BLaER1 treated with 17β-estradiol and CSF1 and Interleukin-3, amounts not matched to agents 10 nM and 100 nM (cell line): ENCODE results near the gene VAC14.

Experiments used
- H3K27ac ChIP-seq, 11 experiments: shearing (Covaris generic); formaldehyde crosslinking; 2 replicates each; pipeline ENCODE4 v1.8.1; 2022
- H3K27me3 ChIP-seq, 11 experiments: shearing (Covaris generic); formaldehyde crosslinking; 2 replicates each; pipeline ENCODE4 v1.8.1; 2022
- H3K36me3 ChIP-seq, 11 experiments: shearing (Covaris generic); formaldehyde crosslinking; 2 replicates each; pipeline ENCODE4 v1.8.1; 2022
- H3K4me1 ChIP-seq, 10 experiments: shearing (Covaris generic); formaldehyde crosslinking; 2 replicates each; pipeline ENCODE4 v1.8.1; 2022
- H3K4me2 ChIP-seq, 11 experiments: shearing (Covaris generic); formaldehyde crosslinking; 2 replicates each; pipeline ENCODE4 v1.8.1; 2022
- H3K4me3 ChIP-seq, 10 experiments: shearing (Covaris generic); formaldehyde crosslinking; 2 replicates each; pipeline ENCODE4 v1.8.1; 2022
- H3K9ac ChIP-seq, 11 experiments: shearing (Covaris generic); formaldehyde crosslinking; 2 replicates each; pipeline ENCODE4 v1.8.1; 2022
- H3K9me3 ChIP-seq, 11 experiments: shearing (Covaris generic); formaldehyde crosslinking; replicated peaks in 1 of 11; 2 replicates each; pipeline ENCODE4 v1.8.1; 2022
- H4K20me1 ChIP-seq, 11 experiments: shearing (Covaris generic); formaldehyde crosslinking; 2 replicates each; pipeline ENCODE4 v1.8.1; 2022
- Cebpa-rat ChIP-seq, 11 experiments: shearing (Covaris generic); IDR thresholded peaks; 2 replicates each; pipeline ENCODE4 v1.8.1; 2022

Gene VAC14

GRCh38 chr16:70782237-70782636, 18.7 kb downstream of the VAC14 start:
- H3K9me3 ChIP-seq, result peaks cover 0 to 28% (median 6%) of the 10 kb centered on the region in 11 experiments; a peak in 12 of 22 replicates
- H3K4me3 ChIP-seq, result no peak overlapping the region
- no peak for TF ChIP-seq Cebpa-rat (IDR thresholded peaks at IDR 0.05)
- H3K9ac ChIP-seq, result no peak overlapping the region
- H3K36me3 ChIP-seq, result peaks cover 95 to 100% (median 100%) of the 10 kb centered on the region in 11 experiments
- H3K4me2 ChIP-seq, result no peak overlapping the region
- H3K27me3 ChIP-seq, result no peaks in the 10 kb centered on the region
- no peak overlapping the region for H3K27ac ChIP-seq
- H3K4me1 ChIP-seq, result peaks cover 0 to 42% (median 9%) of the 10 kb centered on the region in 10 experiments; a peak in 11 of 20 replicates
- H4K20me1 ChIP-seq, result peaks cover 10 to 69% (median 23%) of the 10 kb centered on the region in 11 experiments; a peak in 20 of 22 replicates

GRCh38 chr16:70781800-70782199, 19.2 kb downstream of the VAC14 start:
- peaks cover 93 to 100% (median 99%) of the 10 kb centered on the region in 11 experiments for H3K36me3 ChIP-seq

GRCh38 chr16:70780546-70780945, 20.4 kb downstream of the VAC14 start:
- H4K20me1 ChIP-seq, result peaks cover under 1 to 67% (median 6%) of the 10 kb centered on the region in 11 experiments; a peak in 15 of 22 replicates
- H3K27ac ChIP-seq, result no peak overlapping the region
- peaks cover 0 to 25% (median 6%) of the 10 kb centered on the region in 10 experiments; a peak in 10 of 20 replicates for H3K4me1 ChIP-seq
- H3K9me3 ChIP-seq, result peaks cover 0 to 28% (median 6%) of the 10 kb centered on the region in 11 experiments; a peak in 12 of 22 replicates
- H3K36me3 ChIP-seq, result peaks cover 88 to 100% (median 98%) of the 10 kb centered on the region in 11 experiments
- no peak overlapping the region for H3K4me3 ChIP-seq
- H3K9ac ChIP-seq, result no peak overlapping the region
- H3K4me2 ChIP-seq, result no peak overlapping the region
- no peak for TF ChIP-seq Cebpa-rat (IDR thresholded peaks at IDR 0.05)
- H3K27me3 ChIP-seq, result no peaks in the 10 kb centered on the region

More at GRCh38 chr16:70781800-70782199, 19.2 kb downstream of the VAC14 start:
- no peak overlapping the region for H3K4me3 ChIP-seq
- peaks cover 0 to 38% (median 9%) of the 10 kb centered on the region in 10 experiments; a peak in 11 of 20 replicates for H3K4me1 ChIP-seq
- H3K4me2 ChIP-seq, result no peak overlapping the region
- H4K20me1 ChIP-seq, result peaks cover 7 to 69% (median 19%) of the 10 kb centered on the region in 11 experiments; a peak in 20 of 22 replicates
- no peak overlapping the region for H3K27ac ChIP-seq
- H3K27me3 ChIP-seq, result no peaks in the 10 kb centered on the region
- TF ChIP-seq Cebpa-rat (IDR thresholded peaks at IDR 0.05), result no peak
- H3K9me3 ChIP-seq, result peaks cover 0 to 28% (median 6%) of the 10 kb centered on the region in 11 experiments; a peak in 12 of 22 replicates
- H3K9ac ChIP-seq, result no peak overlapping the region

GRCh38 chr16:70779361-70779760, 21.6 kb downstream of the VAC14 start:
- Histone ChIP-seq H3K36me3 (peaks cover 85 to 99% (median 92%) of the 10 kb centered on the region in 11 experiments), H3K27me3 (no peaks in the 10 kb centered on the region), H3K4me1 (peaks cover 0 to 14% (median 0%) of the 10 kb centered on the region in 10 experiments; a peak in 4 of 20 replicates), H4K20me1 (peaks cover 0 to 65% (median 0%) of the 10 kb centered on the region in 11 experiments; a peak in 7 of 22 replicates), H3K9ac (no peak overlapping the region), H3K27ac (no peak overlapping the region), H3K4me3 (no peak overlapping the region), H3K4me2 (no peak overlapping the region), H3K9me3 (peaks cover 0 to 28% (median 6%) of the 10 kb centered on the region in 11 experiments; a peak in 12 of 22 replicates)
- no peak for TF ChIP-seq Cebpa-rat (IDR thresholded peaks at IDR 0.05)

GRCh38 chr16:70778901-70779309, 22.1 kb downstream of the VAC14 start:
- H3K4me3 ChIP-seq, result no peak overlapping the region
- TF ChIP-seq Cebpa-rat (IDR thresholded peaks at IDR 0.05), result no peak
- H3K9me3 ChIP-seq, result peaks cover 0 to 28% (median 6%) of the 10 kb centered on the region in 11 experiments; a peak in 12 of 22 replicates
- H3K36me3 ChIP-seq, result peaks cover 84 to 99% (median 92%) of the 10 kb centered on the region in 11 experiments
- no peaks in the 10 kb centered on the region for H3K27me3 ChIP-seq
- peaks cover 0 to 9% (median 0%) of the 10 kb centered on the region in 10 experiments; a peak in 2 of 20 replicates for H3K4me1 ChIP-seq
- H4K20me1 ChIP-seq, result peaks cover 0 to 67% (median 0%) of the 10 kb centered on the region in 11 experiments; a peak in 7 of 22 replicates
- H3K4me2 ChIP-seq, result no peak overlapping the region
- H3K9ac ChIP-seq, result no peak overlapping the region
- no peak overlapping the region for H3K27ac ChIP-seq

- Histone ChIP-seq H3K4me1 (no peaks in the 10 kb centered on the region), H4K20me1 (peaks cover 0 to 68% (median 0%) of the 10 kb centered on the region in 11 experiments; a peak in 7 of 22 replicates), H3K27me3 (no peaks in the 10 kb centered on the region), H3K4me2 (no peak overlapping the region), H3K27ac (no peak overlapping the region), H3K36me3 (peaks cover 83 to 99% (median 92%) of the 10 kb centered on the region in 11 experiments), H3K9ac (no peak overlapping the region; a peak in 1 of 22 replicates), H3K4me3 (no peak overlapping the region), H3K9me3 (peaks cover 0 to 22% (median 6%) of the 10 kb centered on the region in 11 experiments; a peak in 12 of 22 replicates)
- TF ChIP-seq Cebpa-rat (IDR thresholded peaks at IDR 0.05), result no peak
Observed at GRCh38 chr16:70777973-70778406, 23.0 kb downstream of the VAC14 start.

- H3K27me3 ChIP-seq, result no peaks in the 10 kb centered on the region
- no peak for TF ChIP-seq Cebpa-rat (IDR thresholded peaks at IDR 0.05)
- H3K27ac ChIP-seq, result no peak overlapping the region
- H3K9me3 ChIP-seq, result peaks cover 0 to 17% (median 6%) of the 10 kb centered on the region in 11 experiments; a peak in 12 of 22 replicates
- no peak overlapping the region; a peak in 1 of 22 replicates for H3K9ac ChIP-seq
- no peak overlapping the region for H3K4me2 ChIP-seq
- peaks cover 0 to 73% (median 0%) of the 10 kb centered on the region in 11 experiments; a peak in 6 of 22 replicates for H4K20me1 ChIP-seq
- H3K4me1 ChIP-seq, result no peaks in the 10 kb centered on the region
- H3K36me3 ChIP-seq, result peaks cover 83 to 99% (median 92%) of the 10 kb centered on the region in 11 experiments
- H3K4me3 ChIP-seq, result no peak overlapping the region
Observed at GRCh38 chr16:70777496-70777895, 23.5 kb downstream of the VAC14 start.

- no peak overlapping the region for H3K4me3 ChIP-seq
- TF ChIP-seq Cebpa-rat (IDR thresholded peaks at IDR 0.05), result no peak
- H3K4me1 ChIP-seq, result peaks cover 0 to 6% (median 0%) of the 10 kb centered on the region in 10 experiments; a peak in 3 of 20 replicates
- H3K36me3 ChIP-seq, result peaks cover 68 to 99% (median 90%) of the 10 kb centered on the region in 11 experiments
- H3K27ac ChIP-seq, result no peak overlapping the region
- H3K9me3 ChIP-seq, result no peaks in the 10 kb centered on the region
- H3K4me2 ChIP-seq, result no peak overlapping the region
- 0 out of 22 replicates have a peak overlapping the region, but pooled peaks of 2 of the 11 experiments have one; percentile 16 to 18 for H3K9ac ChIP-seq
- H3K27me3 ChIP-seq, result no peaks in the 10 kb centered on the region
- peaks cover 0 to 90% (median 0%) of the 10 kb centered on the region in 11 experiments; a peak in 10 of 22 replicates for H4K20me1 ChIP-seq
Observed at GRCh38 chr16:70775399-70775798, 25.6 kb downstream of the VAC14 start.

- H3K27ac ChIP-seq, result no peak overlapping the region
- no peaks in the 10 kb centered on the region for H3K27me3 ChIP-seq
- H3K4me3 ChIP-seq, result no peak overlapping the region
- peaks cover 0 to 7% (median 0%) of the 10 kb centered on the region in 10 experiments; a peak in 3 of 20 replicates for H3K4me1 ChIP-seq
- no peaks in the 10 kb centered on the region for H3K9me3 ChIP-seq
- peaks cover 0 to 91% (median 0%) of the 10 kb centered on the region in 11 experiments; a peak in 10 of 22 replicates for H4K20me1 ChIP-seq
- peaks cover 57 to 99% (median 87%) of the 10 kb centered on the region in 11 experiments for H3K36me3 ChIP-seq
- H3K4me2 ChIP-seq, result no peak overlapping the region
- no peak for TF ChIP-seq Cebpa-rat (IDR thresholded peaks at IDR 0.05)
- no peak overlapping the region for H3K9ac ChIP-seq
Observed at GRCh38 chr16:70774261-70774660, 26.7 kb downstream of the VAC14 start.
